Glutamatergic neuron (in vitro differentiated cells): ENCODE measurements around the gene ARFIP1. TPM values are rescaled to one million over a fixed set of nuclear protein-coding genes. Genes with fewer than 3 reads are reported as not detected.
"Not testable (repeated sequence)": the region's sequence is repeated elsewhere in the genome, so short reads cannot be mapped to it uniquely, and the experiment has no call there.

Source experiments
- DNase-seq: peaks from one replicate; pipeline ENCODE4 v3.0.0; 2022
- H3K27ac Mint-ChIP-seq: one replicate; pipeline ENCODE4 v1.8.0; 2020; ENCODE audit warnings: mild to moderate bottlenecking, mixed read lengths, inconsistent platforms; ENCODE audit not compliant: unreplicated experiment
- H3K27me3 Mint-ChIP-seq: one replicate; pipeline ENCODE4 v1.8.0; 2020; ENCODE audit warnings: mild to moderate bottlenecking, moderate library complexity, mixed read lengths, inconsistent platforms; ENCODE audit not compliant: unreplicated experiment
- H3K36me3 Mint-ChIP-seq: one replicate; pipeline ENCODE4 v1.8.0; 2020; ENCODE audit warnings: mild to moderate bottlenecking, mixed read lengths, inconsistent platforms; ENCODE audit not compliant: unreplicated experiment
- H3K4me1 Mint-ChIP-seq: one replicate; pipeline ENCODE4 v1.8.0; 2020; ENCODE audit warnings: mild to moderate bottlenecking, low read depth, mixed read lengths, inconsistent platforms; ENCODE audit not compliant: unreplicated experiment
- H3K4me3 Mint-ChIP-seq: one replicate; pipeline ENCODE4 v1.8.0; 2020; ENCODE audit warnings: mild to moderate bottlenecking, mixed read lengths, inconsistent platforms; ENCODE audit not compliant: unreplicated experiment
- H3K9me3 Mint-ChIP-seq: one replicate; pipeline ENCODE4 v1.8.0; 2020; ENCODE audit warnings: mild to moderate bottlenecking, moderate library complexity, mixed read lengths, inconsistent platforms; ENCODE audit not compliant: unreplicated experiment
- CTCF ChIP-seq: fragments of 200-600 bp; sonication (generic); IDR thresholded peaks from one replicate; pipeline ENCODE4 v1.5.0; 2021; ENCODE audit not compliant: partially characterized antibody, unreplicated experiment
- total RNA-seq: library from RNA; stranded (reverse); fragmentation: NEBNext Ultra II Directional; extraction: Animal tissue kit (Norgen Biotek cat#: 25700); gene quantifications from one replicate; pipeline ENCODE4 v1.2.1, GENCODE V29; 2021; ENCODE audit not compliant: unreplicated experiment

ARFIP1 gene
- total RNA-seq, 1 donor from 2014 or later = 22.2 TPM

- H3K27me3 Mint-ChIP-seq = no peaks in the 10 kb centered on the region
- no peak overlapping the region for H3K4me3 Mint-ChIP-seq
- peaks cover 6% of the 10 kb centered on the region for H3K9me3 Mint-ChIP-seq
- peaks cover 23% of the 10 kb centered on the region for H3K36me3 Mint-ChIP-seq
- DNase-seq = no peak
- peaks cover 1% of the 10 kb centered on the region for H3K4me1 Mint-ChIP-seq
- no peak for TF ChIP-seq CTCF
- H3K27ac Mint-ChIP-seq = no peak overlapping the region
Observed at GRCh38 chr4:152831416-152831815, 51.7 kb downstream of the ARFIP1 start.

DNA sequence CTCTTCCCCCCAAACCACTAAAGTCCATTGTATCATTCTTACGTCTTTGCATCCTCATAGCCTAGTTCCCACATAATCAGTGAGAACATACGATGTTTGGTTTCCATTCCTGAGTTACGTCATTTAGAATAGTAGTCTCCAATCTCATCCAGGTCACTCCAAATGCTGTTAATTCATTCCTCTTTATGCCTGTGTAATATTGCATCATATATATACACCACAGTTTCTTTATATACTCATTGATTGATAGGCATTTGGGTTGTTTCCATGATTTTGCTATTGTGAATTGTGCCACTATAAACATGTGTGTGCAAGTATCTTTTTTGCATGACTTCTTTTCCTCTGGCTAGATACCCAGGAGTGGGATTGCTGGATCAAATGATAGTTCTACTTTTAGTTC lies 57.2 kb downstream of the ARFIP1 start:
- H3K4me3 Mint-ChIP-seq = no peak overlapping the region
- H3K27ac Mint-ChIP-seq = no peak overlapping the region

GRCh38 chr4:152839729-152840128 lies 60.0 kb downstream of the ARFIP1 start:
- not testable (repeated sequence) for H3K27me3 Mint-ChIP-seq, H3K4me3 Mint-ChIP-seq, DNase-seq, H3K4me1 Mint-ChIP-seq, H3K27ac Mint-ChIP-seq
- peaks cover 11% of the 10 kb centered on the region for H3K9me3 Mint-ChIP-seq
- peaks cover 30% of the 10 kb centered on the region for H3K36me3 Mint-ChIP-seq

More for the DNA sequence above, 57.2 kb downstream of the ARFIP1 start:
- peaks cover 1% of the 10 kb centered on the region for H3K4me1 Mint-ChIP-seq
- peaks cover 26% of the 10 kb centered on the region for H3K36me3 Mint-ChIP-seq
- TF ChIP-seq CTCF = no peak
- H3K27me3 Mint-ChIP-seq = no peaks in the 10 kb centered on the region
- H3K9me3 Mint-ChIP-seq = peaks cover 9% of the 10 kb centered on the region
- DNase-seq = no peak

DNA sequence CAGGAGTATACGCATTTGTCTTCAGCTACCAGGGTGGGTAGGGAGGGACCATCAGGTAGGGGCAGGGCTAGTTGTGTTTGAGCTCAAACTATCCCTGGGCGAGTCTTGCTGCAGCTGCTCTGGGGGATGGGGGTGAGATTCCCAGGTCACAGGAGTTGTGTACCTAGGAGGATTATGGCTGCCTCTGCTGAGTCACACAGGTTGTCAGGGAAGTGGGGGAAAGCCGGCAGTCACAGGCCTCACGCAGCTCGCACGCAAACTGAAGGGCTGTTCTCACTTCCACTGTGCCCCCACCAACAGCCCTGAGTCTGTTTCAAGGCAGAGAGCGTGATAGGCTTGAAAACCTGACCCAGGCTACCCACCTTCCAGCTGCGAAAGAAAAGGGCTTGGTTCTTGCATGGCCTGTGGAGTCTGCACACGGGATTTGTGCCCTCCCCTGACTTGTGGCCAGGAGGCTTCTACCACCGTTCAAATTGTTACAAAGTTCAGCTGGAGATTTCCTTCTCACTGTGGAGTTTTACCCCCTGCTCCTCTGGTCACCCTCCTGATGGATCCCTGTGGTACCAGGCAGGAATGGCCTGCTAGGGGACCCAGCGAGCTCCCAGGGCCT lies 63.8 kb downstream of the ARFIP1 start:
- DNase-seq = no peak
- peaks cover 17% of the 10 kb centered on the region for H3K36me3 Mint-ChIP-seq
- H3K9me3 Mint-ChIP-seq = peaks cover 5% of the 10 kb centered on the region
- no peak overlapping the region for H3K4me3 Mint-ChIP-seq
- no peak for TF ChIP-seq CTCF
- no peaks in the 10 kb centered on the region for H3K4me1 Mint-ChIP-seq
- no peaks in the 10 kb centered on the region for H3K27me3 Mint-ChIP-seq
- no peak overlapping the region for H3K27ac Mint-ChIP-seq

DNA sequence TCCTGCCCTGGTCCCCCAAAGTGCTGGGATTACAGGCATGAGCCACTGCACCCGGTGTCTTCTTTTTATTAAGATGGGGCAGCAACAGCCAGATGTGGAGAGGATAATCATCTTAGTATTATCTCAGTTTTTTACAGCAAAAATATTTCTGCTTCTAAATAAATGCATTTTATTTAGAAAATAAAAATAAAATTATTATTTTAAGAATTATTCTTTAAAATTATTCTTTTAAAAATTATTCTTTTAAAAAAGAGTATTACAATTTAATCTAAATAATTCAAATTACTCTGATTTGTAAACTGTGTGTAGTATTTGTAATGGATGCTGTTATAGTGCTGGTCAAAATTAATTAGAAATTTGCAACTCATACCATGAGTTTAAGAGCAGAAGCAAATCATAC lies 67.6 kb downstream of the ARFIP1 start:
- no peak overlapping the region for H3K27ac Mint-ChIP-seq
- H3K4me3 Mint-ChIP-seq = no peak overlapping the region
- no peaks in the 10 kb centered on the region for H3K27me3 Mint-ChIP-seq
- H3K9me3 Mint-ChIP-seq = peaks cover 2% of the 10 kb centered on the region
- peaks cover 2% of the 10 kb centered on the region for H3K4me1 Mint-ChIP-seq
- TF ChIP-seq CTCF = no peak
- no peak for DNase-seq
- H3K36me3 Mint-ChIP-seq = peaks cover 5% of the 10 kb centered on the region

DNA sequence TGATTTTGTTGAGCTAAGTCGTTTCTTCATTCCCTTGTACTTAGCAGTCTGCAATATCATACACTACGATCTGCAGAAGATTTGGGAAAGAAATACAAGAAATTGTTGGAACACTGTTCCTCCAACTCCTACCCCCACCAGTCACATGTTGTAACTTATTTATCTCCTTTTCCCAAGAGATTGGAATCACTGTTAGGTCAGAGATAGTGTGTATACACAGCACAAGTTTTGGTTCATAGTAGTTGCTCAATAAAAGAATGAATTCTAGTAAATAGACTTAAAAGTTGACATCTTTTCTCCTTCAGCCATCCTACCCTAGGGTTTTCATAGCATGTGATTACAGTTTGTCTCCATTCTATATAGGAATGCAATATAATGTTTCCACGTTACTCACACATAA lies 68.8 kb downstream of the ARFIP1 start:
- peaks cover 2% of the 10 kb centered on the region for H3K4me1 Mint-ChIP-seq
- no peak for DNase-seq
- H3K36me3 Mint-ChIP-seq = peaks cover 10% of the 10 kb centered on the region
- no peak overlapping the region for H3K27ac Mint-ChIP-seq
- TF ChIP-seq CTCF = no peak
- H3K9me3 Mint-ChIP-seq = no peaks in the 10 kb centered on the region
- no peak overlapping the region for H3K4me3 Mint-ChIP-seq
- peaks cover 2% of the 10 kb centered on the region for H3K27me3 Mint-ChIP-seq
